Jurkat, Clone E6-1 (cell line): ENCODE data around the gene EEF1G.

Experiments used
- DNase-seq: peaks from one replicate; pipeline ENCODE4 v3.0.0-alpha.2; 2011; ENCODE audit warnings: low read depth, low spot score
- H3K4me3 ChIP-seq: 2 replicates; pipeline ENCODE4 v1.5.1; 2011; ENCODE audit warnings: mild to moderate bottlenecking, low read length, control low read depth, moderate library complexity

The EEF1G gene

GRCh38 chr11:62512961-62513360 lies 60.7 kb downstream of the EEF1G start:
- no peak overlapping the region for H3K4me3 ChIP-seq
- no peak for DNase-seq
